ENCODE measurements around the gene ZNF770.
"Not testable (repeated sequence)": the region's sequence is repeated elsewhere in the genome, so short reads cannot be mapped to it uniquely, and the experiment has no call there.

Gene ZNF770

DNA sequence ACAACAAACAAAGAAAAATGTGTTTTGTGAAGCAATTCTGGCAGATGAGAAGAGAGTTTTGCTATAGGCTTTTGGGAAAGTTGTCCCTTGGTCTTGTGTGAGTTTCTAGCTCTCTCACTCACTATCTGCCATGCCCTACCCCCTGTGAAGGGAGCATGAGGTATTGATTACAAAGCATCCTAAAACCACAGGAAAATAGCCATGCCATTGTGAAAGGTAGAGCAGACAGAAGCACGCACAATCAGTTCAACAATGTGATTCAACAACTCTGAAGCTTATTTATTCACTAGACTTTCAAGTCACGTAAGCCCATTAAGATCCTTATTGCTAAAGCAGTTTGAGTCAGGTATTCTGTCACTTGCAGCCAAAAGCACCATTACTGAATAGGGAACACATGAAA lies 12.0 kb downstream of the ZNF770 start:
- TF ChIP-seq POLR2AphosphoS5 (IDR thresholded peaks at IDR 0.05; ENCODE audit: low read depth) (no peak), SPI1 (IDR thresholded peaks at IDR 0.05; ENCODE audit: borderline replicate concordance, low read depth) (no peak), CTCF (IDR thresholded peaks at IDR 0.05; ENCODE audit: insufficient read depth, low read length) (no peak), GABPA (IDR thresholded peaks at IDR 0.05; ENCODE audit: low read depth) (no peak)
- TF ChIP-seq, protein P1, sequence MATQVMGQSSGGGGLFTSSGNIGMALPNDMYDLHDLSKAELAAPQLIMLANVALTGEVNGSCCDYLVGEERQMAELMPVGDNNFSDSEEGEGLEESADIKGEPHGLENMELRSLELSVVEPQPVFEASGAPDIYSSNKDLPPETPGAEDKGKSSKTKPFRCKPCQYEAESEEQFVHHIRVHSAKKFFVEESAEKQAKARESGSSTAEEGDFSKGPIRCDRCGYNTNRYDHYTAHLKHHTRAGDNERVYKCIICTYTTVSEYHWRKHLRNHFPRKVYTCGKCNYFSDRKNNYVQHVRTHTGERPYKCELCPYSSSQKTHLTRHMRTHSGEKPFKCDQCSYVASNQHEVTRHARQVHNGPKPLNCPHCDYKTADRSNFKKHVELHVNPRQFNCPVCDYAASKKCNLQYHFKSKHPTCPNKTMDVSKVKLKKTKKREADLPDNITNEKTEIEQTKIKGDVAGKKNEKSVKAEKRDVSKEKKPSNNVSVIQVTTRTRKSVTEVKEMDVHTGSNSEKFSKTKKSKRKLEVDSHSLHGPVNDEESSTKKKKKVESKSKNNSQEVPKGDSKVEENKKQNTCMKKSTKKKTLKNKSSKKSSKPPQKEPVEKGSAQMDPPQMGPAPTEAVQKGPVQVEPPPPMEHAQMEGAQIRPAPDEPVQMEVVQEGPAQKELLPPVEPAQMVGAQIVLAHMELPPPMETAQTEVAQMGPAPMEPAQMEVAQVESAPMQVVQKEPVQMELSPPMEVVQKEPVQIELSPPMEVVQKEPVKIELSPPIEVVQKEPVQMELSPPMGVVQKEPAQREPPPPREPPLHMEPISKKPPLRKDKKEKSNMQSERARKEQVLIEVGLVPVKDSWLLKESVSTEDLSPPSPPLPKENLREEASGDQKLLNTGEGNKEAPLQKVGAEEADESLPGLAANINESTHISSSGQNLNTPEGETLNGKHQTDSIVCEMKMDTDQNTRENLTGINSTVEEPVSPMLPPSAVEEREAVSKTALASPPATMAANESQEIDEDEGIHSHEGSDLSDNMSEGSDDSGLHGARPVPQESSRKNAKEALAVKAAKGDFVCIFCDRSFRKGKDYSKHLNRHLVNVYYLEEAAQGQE (IDR thresholded peaks at IDR 0.05; ENCODE audit: insufficient replicate concordance, low read depth) = no peak
- no peak for DNase-seq (ENCODE audit: low read depth in 1 of 2, low spot score in 1 of 2)
- no peaks in the 10 kb centered on the region for H3K27me3 ChIP-seq (ENCODE audit: insufficient read depth, poor library complexity, severe bottlenecking)
- no peak overlapping the region for H3K27ac ChIP-seq (replicated peaks)
- no peak overlapping the region for H3K4me3 ChIP-seq (replicated peaks; ENCODE audit: insufficient read depth, low read length)

- TF ChIP-seq POLR2AphosphoS5 (IDR thresholded peaks at IDR 0.05; ENCODE audit: low read depth) = no peak
- TF ChIP-seq SPI1 (IDR thresholded peaks at IDR 0.05; ENCODE audit: borderline replicate concordance, low read depth) = no peak
- TF ChIP-seq, protein P1 (IDR thresholded peaks at IDR 0.05; ENCODE audit: insufficient replicate concordance, low read depth) = no peak
- TF ChIP-seq CTCF (IDR thresholded peaks at IDR 0.05; ENCODE audit: insufficient read depth, low read length) = no peak
- no peak for TF ChIP-seq GABPA (IDR thresholded peaks at IDR 0.05; ENCODE audit: low read depth)
- no peak for DNase-seq (ENCODE audit: low read depth in 1 of 2, low spot score in 1 of 2)
Measured at GRCh38 chr15:34973512-34973911, 14.6 kb downstream of the ZNF770 start.

DNA sequence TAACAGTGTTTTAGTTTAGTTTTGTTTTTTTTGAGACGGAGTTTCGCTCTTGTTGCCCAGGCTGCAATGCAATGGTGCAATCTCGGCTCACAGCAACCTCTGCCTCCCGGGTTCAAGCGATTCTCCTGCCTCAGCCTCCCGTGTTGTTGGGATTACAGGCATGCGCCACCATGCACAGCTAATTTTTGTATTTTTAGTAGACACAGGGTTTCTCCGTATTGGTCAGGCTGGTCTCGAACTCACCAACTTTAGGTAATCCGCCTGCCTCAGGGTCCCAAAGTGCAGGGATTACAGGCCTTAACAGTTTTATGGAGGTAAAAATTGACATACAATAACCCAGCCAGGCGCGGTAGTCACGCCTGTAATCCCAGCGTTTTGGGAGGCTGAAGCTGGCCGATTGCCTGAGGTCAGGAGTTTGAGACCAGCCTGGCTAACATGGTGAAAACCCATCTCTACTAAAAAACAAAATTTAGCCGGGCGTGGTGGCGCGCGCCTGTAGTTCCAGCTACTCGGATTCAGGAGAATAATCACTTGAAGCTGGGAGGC lies 17.9 kb downstream of the ZNF770 start:
- not testable (repeated sequence) for H3K27me3 ChIP-seq (ENCODE audit: insufficient read depth, poor library complexity, severe bottlenecking); DNase-seq (ENCODE audit: low read depth in 1 of 2, low spot score in 1 of 2)
- H3K27ac ChIP-seq (replicated peaks) = peak overlapping the region; percentile 78
- H3K4me3 ChIP-seq (replicated peaks; ENCODE audit: insufficient read depth, low read length) = peak overlapping the region; percentile 80

More at GRCh38 chr15:34973512-34973911, 14.6 kb downstream of the ZNF770 start:
- no peak overlapping the region for H3K27ac ChIP-seq (replicated peaks)
- H3K4me3 ChIP-seq (replicated peaks; ENCODE audit: insufficient read depth, low read length) = no peak overlapping the region
- H3K27me3 ChIP-seq (ENCODE audit: insufficient read depth, poor library complexity, severe bottlenecking) = no peaks in the 10 kb centered on the region

DNA sequence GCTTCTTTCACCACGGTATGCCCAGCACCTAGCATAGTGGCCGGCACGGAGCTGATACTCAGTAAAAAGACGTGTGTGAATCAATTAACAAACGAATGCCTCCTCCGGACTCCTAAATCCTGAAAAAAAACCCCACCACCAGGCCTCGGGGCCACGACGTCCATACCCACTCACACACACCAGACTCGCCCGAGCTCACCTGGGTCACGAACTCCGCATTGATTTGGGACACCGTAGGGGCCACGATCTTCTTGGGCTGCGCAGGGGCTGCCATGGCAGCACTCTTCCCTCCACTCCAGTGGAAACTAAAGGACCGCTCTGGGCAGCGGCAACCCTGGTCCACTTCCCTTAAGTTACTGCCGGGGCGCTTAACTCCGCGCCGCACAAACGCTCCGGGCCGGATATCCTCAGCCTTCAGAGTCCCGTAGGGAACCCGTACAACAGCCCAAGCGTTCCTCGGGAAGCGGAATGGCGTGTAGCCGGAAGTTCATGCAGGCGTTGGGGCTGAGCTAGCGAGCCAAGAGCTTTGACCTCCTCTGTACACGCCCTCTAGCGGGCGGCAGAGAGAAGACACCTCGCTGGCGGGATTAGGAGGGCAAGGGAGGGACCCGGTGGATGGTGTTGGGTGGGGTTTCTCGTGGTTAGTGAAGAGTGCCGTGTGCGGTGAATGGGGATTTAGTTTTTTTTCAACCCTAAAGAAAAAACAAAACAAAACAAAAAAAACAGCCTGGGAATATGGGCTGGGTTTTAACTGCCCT lies 18.6 kb downstream of the ZNF770 start, which contains the start of gene AQR:
TSS of gene AQR (minus strand) at position 403 of the 758 bp plus-strand sequence. CDS start at position 274, 129 bp downstream.
- TF ChIP-seq SPI1 (IDR thresholded peaks at IDR 0.05; ENCODE audit: borderline replicate concordance, low read depth) (peak; percentile 78), POLR2AphosphoS5 (IDR thresholded peaks at IDR 0.05; ENCODE audit: low read depth) (peak; percentile 88), CTCF (IDR thresholded peaks at IDR 0.05; ENCODE audit: insufficient read depth, low read length) (peak; percentile 86), GABPA (IDR thresholded peaks at IDR 0.05; ENCODE audit: low read depth) (peak; percentile 100)
- TF ChIP-seq, protein P1 (IDR thresholded peaks at IDR 0.05; ENCODE audit: insufficient replicate concordance, low read depth) = peak; percentile 74
- Histone ChIP-seq H3K4me3 (replicated peaks; ENCODE audit: insufficient read depth, low read length) (peak within 1 kb of the TSS; percentile 80), H3K27me3 (ENCODE audit: insufficient read depth, poor library complexity, severe bottlenecking) (no peaks in the 10 kb centered on the region), H3K27ac (replicated peaks) (peak within 1 kb of the TSS; percentile 78)
- peak; percentile 95 to 98 for DNase-seq (ENCODE audit: low read depth in 1 of 2, low spot score in 1 of 2)

All from HL-60 (cell line).